GM19025 (cell line): ENCODE measurements around the gene SEL1L3.

Experiments
- ATAC-seq: cut with Tn5 transposase; IDR thresholded peaks from one replicate; pipeline ENCODE4 v1.9.1; 2021; ENCODE audit warnings: mild to moderate bottlenecking, low read depth, moderate library complexity; ENCODE audit not compliant: unreplicated experiment

SEL1L3 gene

DNA sequence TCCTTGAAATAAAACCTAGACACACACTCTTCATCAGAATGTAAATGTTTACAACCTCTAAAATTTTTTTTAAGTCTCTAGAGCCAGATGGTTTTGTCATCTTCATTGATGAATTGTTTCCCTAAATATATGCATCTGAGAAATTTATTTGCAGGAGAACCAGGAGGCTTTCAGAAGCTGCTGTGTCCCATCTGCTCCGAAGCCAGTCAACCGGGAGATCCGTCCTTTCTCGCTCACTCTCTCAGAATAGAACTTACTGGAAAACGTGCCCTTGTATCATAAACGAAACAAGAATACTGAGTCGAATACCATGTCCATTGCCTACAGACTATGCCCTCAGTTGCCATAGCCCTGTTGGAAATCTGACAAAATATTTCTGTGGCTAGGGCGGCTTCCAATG lies 103.7 kb downstream of the SEL1L3 start:
- ATAC-seq: no peak

DNA sequence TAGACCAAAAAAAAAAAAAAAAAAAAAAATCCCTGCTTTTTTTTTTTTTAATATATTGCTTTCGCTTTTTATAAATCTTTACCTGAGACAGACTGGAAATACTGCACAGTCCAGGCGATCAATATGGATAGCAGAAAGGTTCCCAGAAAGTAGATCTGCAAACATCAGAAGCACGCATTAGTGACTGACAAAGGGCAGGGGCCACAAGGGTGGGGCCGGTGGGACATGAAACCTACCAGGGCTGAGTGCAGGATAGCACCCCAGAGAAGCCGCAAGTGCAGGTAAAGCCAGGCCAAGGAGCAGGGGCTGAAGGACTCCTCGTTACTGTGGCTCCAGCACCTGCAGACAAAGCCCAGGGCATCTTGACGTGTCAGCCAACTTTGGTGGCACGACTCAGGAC lies 105.3 kb downstream of the SEL1L3 start:
- ATAC-seq: no peak

DNA sequence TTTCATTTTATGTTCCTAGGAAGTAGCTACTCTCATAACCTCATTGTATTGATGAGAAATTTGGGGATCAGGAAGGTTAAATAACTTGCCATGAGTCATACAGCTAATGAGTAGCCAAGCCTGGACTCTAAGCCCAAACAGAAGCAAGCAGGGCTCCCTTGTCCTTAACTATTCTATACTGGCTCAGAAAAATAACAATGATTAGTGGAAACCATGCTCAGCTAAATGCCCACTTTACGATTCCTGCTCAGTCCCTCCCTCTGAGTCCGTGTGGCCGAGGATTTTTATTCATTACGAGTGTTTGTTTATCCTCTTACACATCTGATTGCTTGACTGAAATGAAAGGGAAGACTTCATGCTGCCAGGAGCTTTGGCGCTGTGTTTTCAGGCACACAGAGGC lies 106.3 kb downstream of the SEL1L3 start:
- ATAC-seq: no peak

DNA sequence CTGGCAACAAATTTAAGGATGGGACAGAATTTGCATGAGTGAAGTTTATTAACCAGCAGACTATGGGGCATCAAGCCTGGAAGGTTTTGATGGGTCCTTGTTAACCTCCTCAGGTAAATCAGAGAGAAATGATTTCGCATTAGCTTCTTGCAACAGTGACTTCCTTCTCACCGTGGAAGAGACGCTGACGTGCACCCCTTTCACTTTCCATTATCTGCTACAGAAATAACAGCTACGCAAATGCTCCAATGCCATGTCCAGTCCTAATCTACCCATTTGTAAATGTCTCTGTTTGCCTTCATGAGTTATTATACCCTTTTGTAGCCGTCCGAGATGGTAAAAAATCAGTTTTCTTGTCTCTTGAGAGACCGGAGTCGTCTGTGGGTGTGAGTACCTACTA lies 106.9 kb downstream of the SEL1L3 start:
- ATAC-seq: no peak

- no peak for ATAC-seq
Measured at GRCh38 chr4:25753239-25753638, 109.5 kb downstream of the SEL1L3 start.

GRCh38 chr4:25750874-25751273 lies 111.9 kb downstream of the SEL1L3 start:
- ATAC-seq: no peak

GRCh38 chr4:25749150-25749794 lies 113.5 kb downstream of the SEL1L3 start:
- ATAC-seq: no peak

GRCh38 chr4:25743971-25744370 lies 118.8 kb downstream of the SEL1L3 start:
- ATAC-seq: no peak

GRCh38 chr4:25729564-25729963 lies 133.2 kb downstream of the SEL1L3 start:
- no peak for ATAC-seq

GRCh38 chr4:25728886-25729285 lies 133.9 kb downstream of the SEL1L3 start:
- ATAC-seq: no peak

GRCh38 chr4:25727711-25728493 lies 134.9 kb downstream of the SEL1L3 start:
- ATAC-seq: no peak

DNA sequence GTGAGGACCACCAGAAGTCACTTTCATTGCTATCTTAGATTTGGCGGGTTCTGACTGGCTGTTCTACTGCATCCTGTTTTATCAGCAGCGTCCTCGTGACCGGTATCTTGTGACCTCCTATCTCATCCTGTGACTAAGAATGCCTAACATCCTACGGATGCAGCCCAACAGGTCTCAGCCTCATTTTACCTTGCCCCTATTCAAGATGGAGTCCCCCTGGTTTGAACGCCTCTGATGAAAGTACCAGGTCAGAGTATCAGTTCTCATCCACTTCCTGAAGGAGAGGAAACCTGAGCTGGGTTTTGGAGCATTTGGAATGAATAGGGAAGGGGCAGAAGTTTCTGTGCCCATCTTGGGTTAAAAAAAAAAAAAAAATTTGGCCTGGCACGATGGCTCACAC lies 136.9 kb downstream of the SEL1L3 start:
- ATAC-seq: no peak

GRCh38 chr4:25723409-25723808 lies 139.4 kb downstream of the SEL1L3 start:
- ATAC-seq: no peak

DNA sequence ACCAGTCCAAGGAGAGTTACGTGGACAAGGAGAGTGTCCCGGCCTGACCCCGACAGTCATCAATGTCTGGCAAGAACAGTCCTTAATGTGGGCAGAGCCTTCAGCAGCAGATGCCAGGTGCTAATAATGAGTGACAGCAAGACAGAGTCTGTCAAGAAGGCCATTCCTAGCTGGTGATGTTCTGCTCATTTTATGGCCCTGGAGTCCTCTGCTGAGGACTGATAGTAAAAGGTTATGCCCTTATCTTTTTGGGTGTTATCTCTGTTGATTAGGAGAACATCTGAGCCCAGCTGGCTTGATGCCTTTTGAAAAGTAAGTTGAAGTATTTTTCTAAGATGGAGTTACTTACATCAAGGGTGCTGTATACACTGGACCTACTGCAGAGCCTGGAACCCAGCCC lies 139.8 kb downstream of the SEL1L3 start:
- ATAC-seq: no peak

- no peak for ATAC-seq
Measured at GRCh38 chr4:25713812-25714211, 149.0 kb downstream of the SEL1L3 start.

DNA sequence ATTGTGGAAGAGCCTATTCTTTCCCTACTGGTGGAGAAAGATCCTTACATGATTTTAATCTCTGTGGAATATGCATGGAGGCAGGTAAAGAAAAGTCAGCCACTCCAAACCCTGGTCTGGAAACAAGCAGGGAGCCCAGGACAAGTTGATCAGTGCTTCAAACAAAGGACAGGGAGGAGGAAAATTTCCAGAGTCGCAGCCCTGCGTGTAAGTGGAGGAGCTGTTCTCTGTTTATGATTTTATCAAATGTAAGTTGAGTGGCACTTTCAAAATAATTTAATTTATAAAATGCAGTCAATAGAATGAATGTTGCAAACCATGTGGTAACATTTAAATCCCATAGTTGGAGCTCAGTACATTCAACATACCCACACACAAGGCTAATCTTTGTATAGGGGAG lies 150.2 kb downstream of the SEL1L3 start:
- ATAC-seq: no peak

GRCh38 chr4:25710637-25711036 lies 152.2 kb downstream of the SEL1L3 start:
- no peak for ATAC-seq

GRCh38 chr4:25704516-25704915 lies 158.3 kb downstream of the SEL1L3 start:
- no peak for ATAC-seq

- ATAC-seq: no peak
Measured at GRCh38 chr4:25703731-25704388, 158.9 kb downstream of the SEL1L3 start.

DNA sequence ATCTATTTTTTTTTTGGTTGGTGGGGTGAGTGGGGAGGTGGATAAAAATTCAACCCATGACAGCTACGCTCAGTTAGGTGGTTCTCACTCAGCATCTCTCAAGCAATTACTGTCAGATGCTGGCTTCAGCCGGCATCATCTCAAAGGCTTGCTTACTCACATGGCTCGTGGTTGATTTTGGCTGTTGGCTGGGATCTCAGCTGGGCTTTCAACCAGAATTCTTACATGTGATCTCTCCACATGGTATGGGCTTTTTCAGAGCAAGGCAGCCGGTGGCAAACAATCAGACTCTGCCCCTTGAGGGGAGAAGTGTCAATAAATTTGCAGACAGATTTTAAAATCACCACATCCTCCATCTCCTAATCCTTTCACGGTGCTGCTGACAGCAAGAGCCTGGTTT lies 159.9 kb downstream of the SEL1L3 start:
- no peak for ATAC-seq

GRCh38 chr4:25700661-25701060 lies 162.1 kb downstream of the SEL1L3 start:
- no peak for ATAC-seq

DNA sequence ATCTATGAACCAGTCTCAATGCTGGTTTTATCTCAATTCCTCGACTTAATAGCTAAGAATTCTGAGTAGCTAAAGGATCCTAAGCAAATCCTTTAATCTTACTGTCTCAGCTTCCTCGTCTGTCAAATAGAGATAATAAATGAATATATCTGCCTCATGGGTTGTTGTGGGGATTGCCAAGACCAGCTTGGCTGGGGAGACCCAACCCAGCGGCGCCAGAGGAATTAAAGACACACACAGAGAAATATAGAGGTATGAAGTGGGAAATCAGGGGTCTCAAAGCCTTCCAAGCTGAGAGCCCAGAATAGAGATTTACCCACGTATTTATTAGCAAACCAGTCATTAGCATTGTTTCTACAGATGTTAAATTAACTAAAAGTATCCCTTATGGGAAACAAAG lies 165.3 kb downstream of the SEL1L3 start:
- ATAC-seq: no peak
